GM21381 (cell line): ENCODE results near the gene DUSP7.
A peak's percentile ranks its signal among the peaks of the same experiment; 100 is the strongest.
"Not testable (repeated sequence)": the region's sequence is repeated elsewhere in the genome, so short reads cannot be mapped to it uniquely, and the experiment has no call there.

ENCODE experiments used
- ATAC-seq: cut with Tn5 transposase; IDR thresholded peaks from one replicate; pipeline ENCODE4 v1.9.1; 2021; ENCODE audit warnings: mild to moderate bottlenecking, moderate library complexity; ENCODE audit not compliant: unreplicated experiment

Gene DUSP7

DNA sequence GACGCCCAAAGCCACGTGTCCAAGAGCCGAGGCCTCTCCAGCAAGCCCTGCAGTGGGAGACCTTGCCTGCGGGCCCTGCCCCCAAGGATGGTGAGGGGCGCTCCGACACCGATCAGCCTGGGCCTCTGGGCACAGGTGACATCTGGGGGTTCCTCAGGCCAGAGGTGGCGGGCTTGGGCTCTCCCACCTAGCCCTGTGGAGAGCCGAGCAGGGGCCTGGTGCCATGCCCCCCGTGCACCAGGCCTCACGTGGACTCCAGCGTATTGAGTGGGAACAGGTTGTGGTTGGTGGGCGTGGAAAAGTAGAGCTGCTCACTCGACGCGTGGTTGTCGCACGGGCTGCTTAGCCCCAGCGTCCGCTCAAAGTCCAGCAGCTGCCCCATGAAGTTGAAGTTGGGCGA lies 5.8 kb downstream of the DUSP7 start:
- no peak for ATAC-seq

DNA sequence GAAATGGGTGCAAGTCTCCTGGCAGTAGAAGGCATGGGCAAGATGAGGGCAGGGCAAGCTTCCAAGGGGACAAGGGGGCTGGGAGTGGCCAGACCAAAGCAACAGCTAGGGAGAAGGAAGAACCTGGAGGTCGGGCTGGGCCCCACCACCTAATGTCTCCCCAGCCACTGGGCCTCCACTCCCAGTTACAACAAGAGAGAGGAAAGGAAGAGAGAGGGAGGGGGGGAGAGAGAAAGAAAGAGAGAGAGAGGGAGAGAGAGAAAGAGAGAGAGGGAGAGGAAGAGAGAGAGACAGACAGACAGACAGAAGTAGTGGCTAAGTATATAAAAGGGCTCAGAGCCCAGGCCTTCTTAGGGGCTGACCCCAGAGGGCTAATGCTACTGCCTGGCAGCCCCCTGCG lies 6.9 kb downstream of the DUSP7 start:
- no peak for ATAC-seq

DNA sequence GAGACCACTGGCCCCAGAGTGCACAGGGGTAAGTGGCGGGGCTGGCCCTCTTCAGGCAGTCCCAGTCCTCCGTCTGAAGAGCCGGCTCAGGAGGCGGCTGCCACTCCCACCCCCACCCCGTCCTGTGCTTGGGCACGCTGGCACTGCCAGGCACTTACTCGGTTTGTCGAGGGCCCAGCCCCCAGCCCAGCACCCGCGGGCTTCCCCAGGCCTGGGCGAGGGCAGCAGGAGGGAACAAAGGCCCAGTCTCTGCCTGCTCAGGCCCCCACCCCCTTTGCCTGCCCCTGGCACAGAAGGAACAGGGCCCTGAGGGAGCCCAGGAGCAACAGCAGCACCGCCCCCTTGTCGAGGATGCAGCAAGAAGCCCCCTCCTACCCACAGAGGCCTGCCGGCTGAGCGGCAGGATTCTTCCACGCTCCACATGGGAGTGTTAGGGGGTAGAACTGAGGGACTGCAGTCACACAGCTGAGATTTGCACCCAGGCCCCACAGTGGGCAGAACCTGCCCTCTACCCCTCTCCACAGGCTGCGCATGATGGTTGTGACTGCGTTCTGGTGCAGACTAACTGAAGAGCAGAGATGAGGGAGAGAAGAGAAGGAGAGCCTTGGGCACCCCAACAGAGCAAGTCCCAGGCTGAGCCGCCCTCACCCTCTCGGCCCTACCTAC lies 8.9 kb downstream of the DUSP7 start:
- no peak for ATAC-seq

DNA sequence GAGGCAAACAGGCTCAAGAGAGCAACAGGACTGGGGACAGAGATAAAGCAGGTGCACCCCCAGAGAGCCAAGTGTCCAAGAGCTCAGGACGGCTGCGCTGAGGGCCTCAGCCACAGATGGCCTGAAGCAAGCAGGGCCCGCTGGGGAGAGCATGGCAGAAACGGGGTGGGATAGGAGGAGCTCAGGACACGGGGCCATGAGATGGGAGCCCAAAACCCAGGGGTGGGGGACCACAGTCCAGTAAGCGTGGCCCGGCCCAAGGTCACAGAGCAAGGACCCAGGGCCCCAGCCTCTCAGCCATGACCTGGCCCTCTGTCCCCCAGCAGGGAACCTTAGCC lies 9.5 kb downstream of the DUSP7 start:
- ATAC-seq = no peak

DNA sequence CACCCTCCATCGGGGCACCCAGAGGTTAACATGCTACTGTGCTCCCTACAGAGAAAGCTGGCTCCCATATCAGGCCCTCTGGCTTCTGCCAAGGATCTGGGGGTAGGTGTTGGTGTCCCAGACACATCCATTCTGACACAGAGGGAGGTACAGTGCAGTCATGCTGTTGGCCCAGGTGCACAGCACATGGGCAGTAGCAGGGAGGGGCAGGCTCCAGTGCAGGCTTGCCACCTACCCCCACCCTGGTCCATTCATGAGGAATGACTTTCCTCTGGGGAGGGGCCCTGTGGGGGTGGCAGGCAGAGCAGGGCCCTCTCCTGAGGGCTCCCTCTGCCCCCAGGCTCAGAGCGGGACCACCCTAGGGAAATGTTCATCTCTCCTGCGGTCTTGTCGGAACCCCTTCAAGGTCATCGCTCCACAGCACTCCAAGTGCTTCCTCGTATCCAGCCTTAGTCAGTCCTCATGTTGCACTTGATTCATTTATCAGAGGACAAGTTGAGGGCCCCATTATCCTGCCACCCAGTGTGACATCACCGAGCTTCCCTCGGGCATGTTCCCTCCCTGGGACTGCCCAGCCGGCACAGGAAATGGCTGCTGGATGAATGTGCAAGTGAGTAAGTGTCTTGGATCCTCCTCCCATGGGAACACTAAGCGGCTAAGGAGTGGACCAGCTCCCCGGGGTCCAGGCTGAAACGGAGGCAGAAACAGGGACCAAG lies 10.0 kb downstream of the DUSP7 start:
- ATAC-seq = no peak

DNA sequence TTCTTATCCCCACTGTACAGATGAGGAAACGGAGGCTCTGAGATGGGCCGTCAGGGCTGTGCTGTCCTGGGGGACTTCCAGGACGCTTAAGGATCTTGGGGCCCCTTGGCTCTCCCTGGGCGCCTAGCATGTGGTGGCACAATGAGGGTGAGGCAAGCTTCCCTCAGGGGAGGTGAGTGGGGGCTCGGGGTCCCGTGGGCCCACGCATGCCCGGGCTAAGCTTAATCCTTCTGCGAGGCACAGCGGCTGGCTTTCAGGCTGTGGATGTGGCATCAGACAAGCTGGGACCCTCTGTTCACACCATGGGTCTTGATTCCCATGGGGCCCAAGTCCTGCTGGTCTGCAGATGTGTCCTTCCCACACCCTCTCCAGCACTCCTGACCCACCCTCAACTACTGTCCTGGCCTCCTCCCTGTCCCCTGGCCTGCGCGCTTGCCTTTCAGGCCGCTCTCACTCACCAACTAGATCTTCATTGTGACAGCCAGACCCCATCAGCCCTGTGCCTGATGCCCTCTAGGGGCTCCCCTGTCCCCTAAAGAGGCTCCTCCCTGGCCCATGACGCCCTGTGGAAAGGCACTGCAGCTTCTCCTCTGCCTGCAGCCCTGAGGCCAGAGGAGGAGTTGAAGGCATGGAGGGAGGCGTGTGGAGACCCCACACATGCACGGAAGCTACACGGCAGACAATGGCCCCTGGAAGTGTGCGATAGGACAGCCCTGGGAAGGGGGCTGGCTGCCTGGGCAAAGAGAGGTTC lies 11.3 kb downstream of the DUSP7 start:
- ATAC-seq = no peak

DNA sequence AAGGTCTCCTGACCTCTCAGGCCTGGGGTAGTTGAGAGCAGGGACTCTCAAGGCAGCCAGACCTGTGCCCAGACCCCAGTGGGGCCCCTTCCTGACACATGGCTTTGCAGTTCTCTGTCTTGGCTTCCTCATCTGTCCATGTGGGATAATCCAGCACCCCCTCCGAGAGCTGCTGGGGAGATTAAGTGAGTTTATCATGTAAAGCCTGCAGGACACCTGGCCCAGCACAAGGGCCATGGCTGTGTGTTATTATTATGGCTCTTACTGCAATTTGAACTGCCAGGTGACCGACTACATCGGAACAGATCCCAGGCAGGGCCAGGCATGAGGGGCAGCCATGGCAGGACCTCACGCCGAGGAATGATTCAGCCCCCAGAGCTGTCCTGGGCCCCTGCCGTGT lies 12.6 kb downstream of the DUSP7 start:
- ATAC-seq = no peak

DNA sequence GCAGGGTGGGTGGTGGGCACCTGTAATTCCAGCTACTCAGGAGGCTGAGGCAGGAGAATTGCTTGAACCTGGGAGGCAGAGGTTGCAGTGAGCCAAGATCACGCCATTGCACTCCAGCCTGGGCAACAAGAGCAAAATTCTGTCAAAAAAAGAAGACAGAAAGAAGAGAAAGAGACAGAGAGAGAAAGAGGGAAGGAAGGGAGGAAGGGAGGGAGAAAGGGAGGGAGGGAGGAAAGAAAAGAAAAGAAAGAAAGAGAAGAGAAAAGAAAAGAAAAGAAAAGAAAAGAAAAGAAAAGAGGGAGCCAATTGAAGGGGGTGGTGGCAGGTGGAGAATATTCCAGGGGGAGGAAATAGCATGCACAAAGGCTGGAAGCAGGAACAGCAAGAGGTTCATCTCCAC lies 13.3 kb downstream of the DUSP7 start:
- ATAC-seq = not testable (repeated sequence)

DNA sequence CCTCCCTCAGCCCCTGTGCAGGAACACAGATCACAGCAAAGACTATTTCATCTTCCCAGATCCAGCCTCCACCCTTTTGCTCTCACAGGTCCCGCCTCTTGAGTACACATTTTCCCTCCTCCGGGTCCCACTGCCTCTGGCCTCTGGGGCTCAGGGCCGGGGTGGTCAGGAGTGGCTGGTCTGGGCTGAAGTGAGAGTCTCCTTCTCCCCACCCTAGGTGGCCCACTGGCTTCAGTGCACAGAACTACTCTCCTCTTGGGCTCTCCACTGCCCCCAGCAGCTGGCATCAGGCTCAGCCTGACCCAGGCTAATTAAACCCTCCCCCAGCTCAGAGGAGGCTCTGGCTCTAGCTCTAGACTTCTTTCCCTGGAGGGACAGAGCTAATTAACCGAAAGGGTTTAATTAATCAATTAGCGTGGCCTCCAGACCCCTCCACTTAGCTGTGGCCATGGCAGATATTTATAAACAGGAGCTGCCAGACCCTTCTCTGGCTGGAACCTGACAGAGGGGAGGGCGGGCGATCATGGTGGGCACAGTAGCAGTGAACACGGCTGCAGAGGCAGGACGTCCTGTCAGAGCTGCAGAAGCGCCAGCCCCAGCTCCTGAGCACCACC lies 15.1 kb downstream of the DUSP7 start:
- no peak for ATAC-seq

DNA sequence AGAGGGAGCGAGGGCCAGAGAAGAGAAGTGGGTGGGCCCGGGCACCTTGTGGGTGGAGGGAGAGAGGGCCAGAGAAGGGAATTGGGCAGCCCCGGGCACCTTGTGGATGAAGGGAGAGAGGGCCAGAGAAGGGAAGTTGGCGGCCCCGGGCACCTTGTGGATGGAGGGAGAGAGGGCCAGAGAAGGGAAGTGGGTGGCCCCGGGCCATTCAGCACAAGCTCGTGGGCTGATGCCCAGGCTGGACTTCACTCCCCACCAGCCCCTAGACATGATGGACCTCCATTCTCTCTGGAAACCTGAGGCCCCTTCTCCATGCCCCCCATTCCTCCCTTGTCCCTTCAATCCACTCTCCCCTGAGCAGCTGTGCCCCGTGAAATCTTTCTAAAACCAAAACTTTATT lies 15.8 kb downstream of the DUSP7 start:
- no peak for ATAC-seq

DNA sequence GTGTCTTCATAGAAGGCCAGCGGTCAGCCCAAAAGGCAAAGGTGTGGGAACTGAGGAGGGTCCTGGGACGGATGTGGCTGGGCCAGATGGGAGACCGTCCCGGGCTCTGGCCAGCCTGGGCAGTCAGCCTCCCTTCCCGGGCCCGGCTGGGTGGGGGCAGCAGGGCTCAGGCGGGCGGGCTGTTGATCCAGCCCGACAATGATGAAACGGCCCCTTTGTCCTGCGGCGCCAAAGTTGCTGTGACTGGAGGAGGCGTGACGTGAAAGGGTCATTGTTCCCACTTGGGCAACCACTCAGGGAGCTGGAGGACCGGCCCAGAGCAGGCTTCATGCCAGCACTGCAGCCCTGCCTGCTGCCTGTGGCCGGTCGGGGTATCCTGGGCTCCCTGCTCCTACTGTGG lies 16.5 kb downstream of the DUSP7 start:
- ATAC-seq = no peak

DNA sequence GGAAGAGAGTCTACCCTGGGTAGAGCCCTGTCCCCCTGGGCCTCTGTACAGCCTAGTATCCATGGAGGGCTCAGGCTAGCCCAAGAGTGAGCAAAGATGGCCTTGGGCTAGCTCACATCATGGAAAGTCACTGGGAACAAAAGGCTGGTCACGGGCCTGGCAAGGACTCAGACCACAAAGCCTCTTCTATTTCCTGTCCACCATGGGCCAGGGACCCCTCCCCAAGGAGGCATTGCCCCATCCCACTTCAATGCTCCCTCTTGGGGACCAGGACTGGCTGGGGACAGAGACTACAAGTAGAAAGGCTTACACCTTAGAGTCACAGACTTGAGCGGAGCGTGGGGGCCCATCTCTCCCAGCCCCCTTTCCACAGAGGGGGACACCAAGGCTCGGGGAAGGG lies 16.9 kb downstream of the DUSP7 start:
- ATAC-seq = no peak

DNA sequence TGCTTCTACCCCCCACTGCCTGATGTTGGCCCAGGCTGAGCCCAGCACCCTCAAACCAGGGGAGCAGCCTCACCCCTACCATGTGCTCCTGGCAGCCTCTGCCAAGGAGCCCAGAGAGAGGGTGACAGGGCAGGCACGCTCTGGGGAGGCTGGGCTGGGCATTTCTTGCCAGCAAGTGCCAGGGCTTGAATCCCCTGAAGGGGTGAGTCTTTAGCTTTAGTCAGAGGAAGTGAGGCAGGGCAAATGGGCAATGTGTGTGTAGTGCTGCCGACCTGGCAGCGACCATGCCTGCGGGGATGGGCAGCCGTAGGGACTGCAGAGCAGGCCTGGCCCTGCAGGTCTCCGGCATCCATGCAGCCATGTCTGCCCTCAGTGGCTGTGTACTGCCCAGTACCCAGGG lies 18.1 kb downstream of the DUSP7 start:
- ATAC-seq = no peak

DNA sequence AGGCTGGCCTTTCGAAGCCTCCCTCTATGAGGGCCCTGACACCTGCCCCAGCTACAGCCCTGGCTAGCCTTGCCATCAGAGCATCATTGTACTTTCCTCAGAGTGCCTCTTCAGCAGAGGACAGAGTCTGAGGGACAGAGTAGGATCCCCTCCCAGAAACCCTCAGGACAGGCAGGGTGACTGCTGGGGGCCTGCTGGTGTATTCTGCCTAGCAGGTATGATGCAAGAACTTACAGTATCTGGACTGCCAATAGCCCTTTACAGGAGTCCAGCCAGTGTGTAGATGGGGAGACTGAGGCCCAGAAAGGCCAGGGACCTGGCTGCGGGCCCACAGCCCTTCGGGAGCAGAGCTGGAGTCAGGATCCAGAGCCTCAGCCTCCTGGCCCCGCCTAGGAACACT lies 19.1 kb downstream of the DUSP7 start:
- no peak for ATAC-seq

DNA sequence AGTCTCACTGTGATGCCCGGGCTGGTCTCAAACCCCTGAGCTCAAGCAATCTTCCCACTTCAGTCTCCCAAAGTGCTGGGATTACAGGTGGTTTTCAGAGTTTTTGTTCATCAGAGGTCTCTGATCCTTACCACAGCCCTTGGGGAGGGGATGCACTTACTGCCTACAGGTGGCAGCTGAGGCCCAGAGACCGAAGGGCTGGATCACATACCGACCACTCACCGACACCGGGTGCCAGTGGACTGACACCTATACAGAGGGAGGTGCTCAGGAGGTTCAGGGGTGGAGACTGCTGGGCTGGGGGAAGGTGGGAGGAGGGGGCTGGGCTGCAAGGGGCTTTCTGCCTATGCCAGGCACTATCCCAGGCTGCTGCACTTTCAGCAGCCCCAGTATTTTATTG lies 19.5 kb downstream of the DUSP7 start:
- no peak for ATAC-seq

DNA sequence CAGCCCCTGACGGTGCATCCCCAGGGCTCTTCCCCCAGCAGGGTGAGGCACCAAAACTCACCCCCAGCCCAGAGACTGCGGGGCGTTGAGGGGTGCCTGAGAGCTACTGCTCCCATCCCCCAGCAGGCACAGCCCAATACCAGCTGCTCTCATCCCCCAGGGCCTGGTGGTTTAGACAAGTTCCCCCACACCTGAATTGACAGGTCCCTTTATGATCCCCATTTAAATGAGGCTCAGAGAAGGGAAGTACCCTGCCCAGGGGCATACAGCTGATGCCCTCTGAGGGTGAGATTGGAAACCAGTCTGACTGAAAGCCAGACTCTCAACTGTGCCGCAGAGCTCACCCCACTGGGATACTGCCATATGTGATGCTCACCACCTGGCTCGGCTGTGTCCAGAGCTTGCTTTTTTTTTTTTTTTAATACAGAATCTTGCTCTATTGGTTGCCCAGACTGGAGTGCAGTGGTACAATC lies 20.1 kb downstream of the DUSP7 start:
- ATAC-seq = peak; percentile 69

DNA sequence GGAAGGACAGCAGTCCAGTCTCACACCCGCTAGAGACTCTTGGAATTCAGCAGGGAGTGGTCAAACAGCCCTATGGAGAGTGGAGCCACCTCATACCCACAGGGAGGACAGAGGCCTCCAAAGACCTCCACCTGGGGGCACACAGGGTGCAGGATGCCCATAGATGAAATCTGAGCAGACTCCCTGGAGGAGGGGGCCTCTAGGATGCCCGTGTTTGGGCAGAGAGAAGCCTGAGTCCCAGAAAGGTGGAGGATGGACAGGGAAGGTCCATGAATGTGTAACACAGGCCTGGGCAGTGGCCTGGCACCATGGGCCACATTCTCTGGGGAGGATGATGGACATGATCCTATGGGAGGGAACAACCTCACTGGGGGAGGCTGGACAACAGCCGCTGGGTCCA lies 21.7 kb downstream of the DUSP7 start:
- ATAC-seq = no peak

DNA sequence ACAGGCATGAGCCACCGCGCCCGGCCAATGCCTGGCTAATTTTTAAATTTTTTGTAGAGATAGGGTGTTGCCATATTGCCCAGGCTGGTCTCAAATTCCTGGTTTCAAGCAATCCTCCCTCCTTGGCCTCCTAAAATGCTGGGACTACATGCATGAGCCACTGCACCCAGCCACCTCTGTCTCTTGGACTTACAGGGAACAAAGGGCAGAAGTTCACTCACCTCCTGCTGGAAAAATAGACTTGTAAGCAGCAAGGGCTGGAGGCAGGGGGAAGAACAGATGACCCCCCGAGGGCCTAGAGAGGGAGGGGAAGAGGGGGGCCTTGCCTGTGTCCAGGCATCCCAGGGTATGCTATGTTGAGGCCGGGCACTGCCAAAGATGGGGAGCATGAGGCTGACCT lies 22.2 kb downstream of the DUSP7 start:
- no peak for ATAC-seq

DNA sequence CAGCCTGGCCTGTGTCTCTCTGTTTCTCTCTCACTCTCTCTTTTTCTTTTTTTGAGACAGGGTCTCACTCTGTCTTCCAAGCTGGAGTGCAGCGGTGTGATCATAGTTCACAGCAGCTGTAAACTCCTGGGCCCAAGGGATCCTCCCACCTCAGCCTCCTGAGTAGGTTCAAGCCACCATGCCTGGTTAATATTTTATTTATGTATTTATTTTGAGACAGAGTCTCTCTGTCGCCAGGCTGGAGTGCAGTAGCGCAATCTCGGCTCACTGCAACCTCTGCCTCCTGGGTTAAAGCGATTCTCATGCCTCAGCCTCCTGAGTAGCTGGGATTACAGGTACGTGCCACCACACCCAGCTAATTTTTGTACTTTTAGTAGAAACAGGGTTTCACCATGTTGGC lies 22.6 kb downstream of the DUSP7 start:
- ATAC-seq = not testable (repeated sequence)

DNA sequence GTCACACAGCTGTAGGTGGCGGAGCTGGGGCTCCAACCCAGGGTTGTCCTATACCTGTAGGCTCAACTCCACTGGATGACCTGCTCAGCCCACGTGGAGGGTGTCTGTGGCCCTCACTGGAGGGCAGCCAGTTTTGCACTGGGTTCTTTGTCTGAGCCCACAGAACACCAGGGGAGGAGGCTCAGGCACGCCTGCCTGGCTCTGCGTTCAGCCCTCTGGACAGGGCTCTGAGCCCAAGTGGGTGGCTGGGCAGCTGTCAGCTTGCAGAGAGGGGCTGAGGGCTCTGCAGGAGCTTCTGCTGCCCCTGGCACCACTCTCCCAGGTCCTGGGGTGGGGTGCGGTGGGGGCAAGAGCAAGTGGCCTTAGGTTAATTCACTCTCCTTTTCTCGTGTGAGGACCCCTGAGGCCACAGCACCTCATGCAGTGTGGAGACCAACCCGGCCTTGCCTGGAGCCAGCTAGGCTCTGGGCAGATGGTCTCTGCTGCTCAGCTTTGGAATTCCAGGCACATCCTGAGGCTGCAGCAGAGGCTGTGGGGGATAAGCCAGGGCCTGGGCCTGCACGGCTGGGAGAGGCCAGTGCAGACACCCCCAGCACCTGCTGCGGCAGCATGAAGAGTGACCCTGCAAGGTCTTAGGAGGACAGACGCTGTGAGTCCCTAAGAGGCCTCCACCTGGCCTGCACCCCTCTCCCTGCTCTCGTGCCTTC lies 23.5 kb downstream of the DUSP7 start:
- no peak for ATAC-seq

DNA sequence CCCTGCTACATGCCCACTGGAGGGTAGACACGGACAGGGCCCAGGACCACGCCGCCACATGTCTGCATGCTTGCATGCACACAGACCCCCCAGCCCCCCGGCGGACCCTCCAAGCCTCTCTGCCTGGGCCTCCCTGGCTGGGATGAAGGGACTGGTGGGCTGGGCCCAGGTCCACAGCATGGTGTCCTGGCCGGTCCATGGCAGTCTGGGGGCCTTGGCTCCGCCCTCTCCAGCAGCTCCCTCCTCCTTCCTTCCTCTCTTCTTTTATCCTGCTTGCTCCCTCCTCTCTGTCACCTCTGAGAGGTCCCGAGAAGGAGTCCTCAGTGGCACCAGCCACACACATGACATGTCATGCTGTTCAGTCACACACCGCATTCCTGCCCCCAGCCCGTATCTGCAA lies 24.5 kb downstream of the DUSP7 start:
- no peak for ATAC-seq
